HUDEP-2 (cell line): ENCODE results near the gene GAL3ST3.
"Not testable (repeated sequence)": the region's sequence is repeated elsewhere in the genome, so short reads cannot be mapped to it uniquely, and the experiment has no call there.

ENCODE experiments used
- DNase-seq, 76 experiments: peaks; one replicate each; lab custom pipeline; 2025; ENCODE audit not compliant: unreplicated experiment in 76 of 76; lab: John Stamatoyannopoulos, UW

The GAL3ST3 gene

DNA sequence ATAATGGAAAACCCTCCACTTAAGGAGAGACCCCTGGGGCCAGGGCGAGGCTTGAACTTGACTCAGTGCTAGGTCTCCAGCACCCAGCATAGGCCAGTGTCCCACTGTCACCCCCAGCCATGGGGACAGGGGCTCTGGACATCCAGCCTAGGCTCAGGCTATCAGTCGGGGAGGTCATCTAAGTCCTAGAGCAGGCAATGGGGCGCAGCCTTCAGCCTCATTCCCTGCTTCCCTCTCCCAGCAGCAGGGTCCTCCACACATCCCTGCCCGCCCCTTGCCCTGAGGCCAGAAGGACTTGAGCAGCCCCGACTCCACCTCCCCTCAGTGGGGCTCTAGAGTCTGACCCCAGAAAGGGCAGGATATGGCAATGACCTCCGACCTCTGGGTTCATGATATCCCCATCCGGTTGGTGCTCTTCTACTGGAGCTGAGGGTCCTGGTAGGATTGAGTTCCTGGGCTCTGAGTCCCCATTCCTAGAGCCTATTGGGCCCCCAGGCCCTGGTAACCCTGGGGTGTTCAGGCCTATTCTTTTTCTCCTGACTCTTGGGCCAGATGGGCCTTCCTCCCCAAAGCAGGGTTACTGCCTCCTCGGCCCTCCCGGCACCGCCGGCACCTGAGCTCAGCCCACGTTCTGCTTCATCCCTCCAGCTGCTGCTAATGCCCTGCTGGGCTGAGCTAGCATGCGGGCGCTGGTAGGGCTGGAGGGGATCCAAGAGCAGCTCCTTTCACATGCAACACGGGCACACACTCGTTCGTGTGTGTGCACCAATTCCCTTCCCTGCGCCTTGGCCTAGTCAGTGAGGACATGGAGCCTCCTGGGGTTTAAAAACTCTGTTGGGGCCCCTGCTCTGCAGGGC lies 32.8 kb downstream of the GAL3ST3 start:
- peak in 1 of 76 experiments; percentile 27 for DNase-seq

DNA sequence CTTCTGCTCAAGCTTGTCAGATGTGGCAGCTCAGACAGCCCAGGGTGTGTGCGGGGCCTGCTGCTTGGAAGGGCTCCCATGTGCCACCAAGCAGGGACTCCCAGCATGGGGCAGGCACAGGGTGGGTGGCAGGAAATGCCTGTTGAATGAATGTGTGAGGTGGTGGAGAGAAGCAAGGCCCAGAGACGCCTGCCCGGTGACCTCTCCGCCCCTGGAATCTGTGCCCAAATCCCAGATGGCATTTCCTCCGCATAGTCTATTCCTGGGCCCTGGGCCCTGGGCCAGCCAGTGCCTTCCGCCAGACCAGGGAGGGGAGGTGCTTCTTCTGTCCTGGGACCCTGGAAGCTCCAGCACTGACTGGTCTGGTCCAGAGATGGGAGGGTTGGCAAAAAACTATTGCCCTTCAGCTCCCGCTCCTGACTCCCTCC lies 33.5 kb downstream of the GAL3ST3 start:
- DNase-seq, result no peak

DNA sequence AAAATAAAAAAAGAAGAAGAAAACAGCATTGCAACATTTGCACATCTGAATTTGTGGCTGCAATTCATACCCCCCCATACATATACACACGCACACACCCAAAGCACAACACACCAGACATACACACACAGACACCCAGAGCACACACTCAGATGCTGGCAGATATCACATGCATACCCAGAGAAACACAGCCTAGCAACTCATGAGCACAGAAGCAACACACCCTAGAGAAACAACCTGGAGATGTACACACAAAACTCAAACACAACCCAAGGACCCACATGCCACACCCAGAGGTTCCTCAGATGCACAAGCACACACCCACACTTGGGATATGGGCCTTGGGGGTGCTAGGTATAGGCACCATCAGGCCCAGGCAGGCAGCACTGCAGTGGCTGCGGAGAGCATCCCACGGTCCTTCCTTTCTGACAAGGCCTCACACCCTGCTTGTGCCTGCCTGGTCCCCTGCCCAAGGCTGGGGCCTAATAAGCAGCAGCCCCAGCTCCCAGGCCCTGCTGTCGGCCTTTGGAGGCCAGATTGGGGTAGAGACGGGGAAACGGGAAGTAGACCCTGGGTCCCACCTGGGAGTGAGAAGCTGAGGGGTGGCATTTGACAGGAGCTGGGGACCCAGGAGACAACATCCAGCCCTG lies 34.0 kb downstream of the GAL3ST3 start:
- DNase-seq, result no peak

DNA sequence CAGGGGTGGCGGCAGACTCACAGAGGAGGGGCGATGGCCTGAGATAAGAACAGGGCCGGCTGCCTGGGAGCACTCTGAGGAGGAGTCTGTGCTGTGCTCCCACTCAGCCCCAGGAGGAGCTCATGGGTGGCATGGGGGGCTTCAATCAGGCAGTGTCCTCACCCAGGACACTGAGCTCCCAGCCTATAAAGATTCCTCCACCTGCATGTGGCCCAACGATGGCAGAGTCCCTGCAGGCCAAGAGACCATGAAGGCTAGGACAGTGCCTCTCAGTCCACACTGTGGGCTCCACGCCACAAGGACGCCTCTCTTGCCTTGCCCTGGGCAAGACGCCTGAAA lies 35.2 kb downstream of the GAL3ST3 start:
- peak in 1 of 76 experiments; percentile 25 for DNase-seq

DNA sequence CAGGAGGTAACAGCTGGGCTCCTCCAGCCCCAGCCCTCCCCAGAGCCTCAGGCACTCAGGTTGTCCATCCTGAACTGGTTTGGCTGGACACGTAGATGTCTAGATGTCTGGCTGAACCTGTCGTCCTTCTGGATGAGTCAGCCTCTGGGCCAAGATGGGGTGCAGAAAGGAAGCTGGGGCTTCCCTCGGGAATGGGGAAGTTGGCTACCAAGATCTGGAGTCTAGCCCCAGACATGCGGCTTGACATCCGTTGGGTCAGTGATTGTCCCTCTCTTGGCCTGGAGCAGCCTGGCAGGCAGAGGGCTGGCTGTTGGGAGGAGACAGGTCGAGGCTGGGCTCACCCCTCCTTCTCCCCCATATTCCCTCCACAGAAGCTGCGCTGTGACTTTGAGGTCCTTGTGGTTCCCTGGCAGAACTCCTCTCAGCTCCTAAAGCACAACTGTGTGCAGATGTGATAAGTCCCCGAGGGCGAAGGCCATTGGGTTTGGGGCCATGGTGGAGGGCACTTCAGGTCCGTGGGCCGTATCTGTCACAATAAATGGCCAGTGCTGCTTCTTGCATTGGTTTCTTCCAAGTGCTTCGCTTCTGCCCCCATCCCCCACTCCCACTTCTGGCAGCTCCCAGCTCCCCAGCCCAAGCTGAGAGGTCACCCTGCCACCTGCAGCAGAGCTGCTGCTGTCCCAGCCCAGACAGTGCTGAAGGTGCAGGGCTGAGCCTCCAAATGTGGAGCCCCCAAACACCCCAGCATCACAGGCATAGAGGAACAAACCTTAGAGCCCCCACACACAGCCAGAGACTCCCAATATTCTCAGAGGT lies 35.8 kb downstream of the GAL3ST3 start:
- DNase-seq, result peak in 17 of 76 experiments; percentile 11 to 57 (median 41)

DNA sequence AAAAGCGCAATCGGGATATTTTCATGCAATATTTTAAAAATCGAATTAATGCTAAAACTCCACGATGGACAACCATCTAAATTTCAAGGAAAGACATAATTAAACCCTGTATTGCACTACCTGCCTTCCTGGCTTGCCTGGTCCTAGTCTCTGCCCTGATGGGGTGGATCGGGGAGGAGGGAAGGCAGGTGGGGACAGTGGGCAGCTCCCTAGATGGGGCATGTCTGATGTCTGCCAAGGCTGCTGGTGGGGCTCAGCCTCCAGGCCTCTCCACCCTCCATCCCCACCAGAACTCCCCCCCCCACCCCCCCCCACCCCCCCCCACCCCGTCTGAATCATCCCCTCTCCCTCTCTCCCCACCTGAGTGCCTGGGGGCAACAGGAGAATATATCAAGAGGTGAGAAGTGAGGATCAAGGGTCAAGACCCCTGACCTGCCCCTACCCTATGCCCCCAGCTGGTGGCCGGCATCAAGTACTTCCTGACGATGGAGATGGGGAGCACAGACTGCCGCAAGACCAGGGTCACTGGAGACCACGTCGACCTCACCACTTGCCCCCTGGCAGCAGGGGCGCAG lies 36.5 kb downstream of the GAL3ST3 start:
- DNase-seq, result no peak

DNA sequence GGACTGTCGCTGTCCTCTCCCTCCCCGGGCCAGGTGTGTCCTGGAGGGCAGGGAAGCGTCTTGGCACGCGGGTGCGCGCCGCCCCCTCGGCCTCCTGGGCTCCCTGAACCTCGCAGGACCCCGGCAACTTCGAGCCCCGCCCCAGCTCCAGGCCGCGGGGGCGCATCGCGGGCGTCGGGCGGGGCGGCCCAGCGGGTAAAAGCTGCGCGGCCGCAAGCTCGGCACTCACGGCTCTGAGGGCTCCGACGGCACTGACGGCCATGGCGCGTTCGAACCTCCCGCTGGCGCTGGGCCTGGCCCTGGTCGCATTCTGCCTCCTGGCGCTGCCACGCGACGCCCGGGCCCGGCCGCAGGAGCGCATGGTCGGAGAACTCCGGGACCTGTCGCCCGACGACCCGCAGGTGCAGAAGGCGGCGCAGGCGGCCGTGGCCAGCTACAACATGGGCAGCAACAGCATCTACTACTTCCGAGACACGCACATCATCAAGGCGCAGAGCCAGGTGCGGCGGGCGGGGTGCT lies 37.1 kb downstream of the GAL3ST3 start, which contains the start of gene CST6:
Gene CST6 (plus strand): TSS at position 224 of the 519 bp plus-strand sequence. CDS start 37 bp downstream, at position 261.
- no peak for DNase-seq

DNA sequence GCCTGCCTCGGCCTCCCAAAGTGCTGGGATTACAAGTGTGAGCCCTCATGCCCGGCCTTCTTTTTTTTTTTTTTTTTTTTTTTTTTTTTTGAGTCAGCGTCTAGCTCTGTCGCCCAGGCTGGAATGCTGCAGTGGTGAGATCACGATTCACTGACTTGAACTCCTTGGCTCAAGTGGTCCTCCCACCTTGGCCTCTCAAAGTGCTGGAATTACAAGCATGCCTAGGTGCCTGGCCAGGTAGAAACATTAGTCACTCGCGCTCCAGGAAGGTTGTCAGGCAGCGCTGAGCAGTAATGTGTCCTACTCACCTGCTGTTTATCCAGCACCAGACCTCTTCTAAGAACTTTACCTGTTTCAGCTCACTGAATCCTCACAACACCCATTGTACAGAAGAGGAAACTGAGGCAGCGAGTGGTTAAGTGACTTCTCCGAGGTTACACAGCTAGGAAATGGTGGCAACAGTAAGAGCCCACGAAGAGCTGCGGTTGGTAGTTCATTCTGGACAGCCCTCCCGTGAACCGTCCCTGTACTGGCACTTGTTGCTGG lies 37.6 kb downstream of the GAL3ST3 start:
- no peak for DNase-seq

DNA sequence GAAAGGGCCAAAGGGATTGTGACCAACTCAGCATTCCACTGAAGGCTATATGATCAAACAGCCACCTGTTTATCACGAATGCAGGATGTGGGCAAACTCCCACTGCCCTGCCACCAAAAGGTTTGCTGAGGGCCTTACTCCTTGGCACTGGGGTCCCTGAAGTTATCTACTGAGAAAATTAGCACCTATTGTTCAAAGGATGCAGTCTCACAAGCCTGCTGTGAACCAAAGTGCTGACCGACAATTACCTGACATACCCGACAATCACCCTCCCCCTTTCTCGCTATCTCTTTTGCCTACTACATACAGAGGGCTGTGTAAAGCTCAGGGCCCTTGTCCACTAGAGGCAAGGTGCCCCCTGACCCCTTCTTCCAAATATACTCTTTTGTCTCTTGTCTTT lies 38.9 kb downstream of the GAL3ST3 start:
- not testable (repeated sequence) for DNase-seq

DNA sequence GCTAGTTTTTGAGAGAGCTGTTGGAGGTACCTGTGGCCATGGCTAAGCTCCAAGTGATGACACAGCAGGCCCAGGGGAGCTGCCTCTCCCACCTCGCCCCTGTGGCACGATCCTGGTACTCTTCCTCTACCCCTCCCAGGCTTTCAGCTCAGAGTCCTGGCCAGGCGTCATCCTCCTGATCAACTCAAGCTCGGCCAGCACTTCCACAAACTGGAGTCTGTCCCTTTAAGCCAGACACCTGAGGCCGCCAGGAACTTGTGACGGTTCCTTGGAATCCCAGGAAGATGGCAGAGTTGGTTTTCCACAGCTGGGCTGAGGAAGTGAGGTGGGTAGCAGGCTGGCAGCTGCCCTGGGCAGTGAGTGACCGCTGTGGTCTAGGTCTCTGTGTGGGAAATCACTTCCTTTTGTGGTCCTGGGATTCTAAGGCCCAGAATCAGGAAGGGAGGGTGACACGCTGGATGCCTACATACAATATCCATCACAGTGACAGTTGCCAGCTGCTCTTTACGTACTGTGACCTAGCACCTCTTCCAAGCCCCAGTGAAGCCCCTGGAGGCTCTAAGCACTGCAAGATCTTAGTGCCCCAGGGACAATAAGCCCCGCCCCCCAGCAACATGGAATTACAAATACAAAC lies 40.4 kb downstream of the GAL3ST3 start:
- peak in 1 of 76 experiments; percentile 8 for DNase-seq

DNA sequence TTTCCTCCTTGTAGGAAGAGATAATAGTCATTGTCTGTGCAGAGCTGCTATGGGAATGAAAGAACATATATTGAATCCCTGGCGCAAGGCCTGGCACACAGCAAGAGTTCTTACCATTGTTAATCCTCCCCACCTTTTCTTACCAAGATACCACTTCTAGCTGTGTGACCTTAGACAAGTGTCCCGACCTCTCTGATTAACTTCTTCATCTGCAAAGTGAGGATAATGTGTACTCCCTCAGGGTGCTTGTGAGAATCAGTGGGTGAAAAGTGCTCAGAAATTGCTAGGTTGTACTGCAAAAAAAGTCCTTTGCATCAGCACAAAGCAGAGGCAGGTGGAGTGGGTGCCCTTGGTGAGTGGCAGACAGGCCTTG lies 40.9 kb downstream of the GAL3ST3 start:
- no peak for DNase-seq

DNA sequence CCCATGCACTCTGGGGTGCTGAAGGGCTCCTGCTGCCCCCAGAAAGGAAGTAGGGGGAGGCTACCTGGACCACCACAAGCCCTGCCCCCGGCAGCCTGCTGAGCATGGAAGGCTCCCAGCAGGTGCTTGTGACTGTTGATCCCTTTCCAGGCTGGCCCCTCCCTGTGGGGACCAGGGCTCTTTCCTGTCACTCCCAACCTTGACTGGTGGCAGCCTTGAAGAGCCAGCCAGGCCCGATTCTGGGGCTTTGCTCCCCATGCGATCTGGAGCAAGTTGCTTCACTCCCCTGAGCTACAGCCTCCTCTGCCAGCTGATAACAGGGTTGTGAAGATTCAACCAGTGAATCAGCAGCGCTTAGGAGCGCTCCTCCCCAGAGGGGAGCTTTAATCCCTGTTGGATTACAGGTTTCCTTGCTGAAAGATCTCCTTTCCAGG lies 41.7 kb downstream of the GAL3ST3 start:
- peak in 39 of 76 experiments; percentile 8 to 68 (median 31) for DNase-seq

DNA sequence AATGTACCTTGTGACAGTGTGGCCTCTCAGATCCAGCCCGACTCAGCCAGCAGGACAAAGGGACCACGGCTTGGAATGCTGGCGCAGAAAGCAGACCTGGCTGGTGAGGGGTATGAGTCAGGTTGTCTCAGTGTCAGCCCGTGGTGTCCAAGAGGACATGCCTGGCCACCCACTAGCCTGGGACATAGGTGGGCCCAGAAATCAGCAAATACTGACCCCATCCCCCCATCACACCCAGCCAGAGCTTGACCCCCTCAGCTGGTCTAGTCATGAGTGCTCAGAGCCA lies 42.1 kb downstream of the GAL3ST3 start:
- no peak for DNase-seq

DNA sequence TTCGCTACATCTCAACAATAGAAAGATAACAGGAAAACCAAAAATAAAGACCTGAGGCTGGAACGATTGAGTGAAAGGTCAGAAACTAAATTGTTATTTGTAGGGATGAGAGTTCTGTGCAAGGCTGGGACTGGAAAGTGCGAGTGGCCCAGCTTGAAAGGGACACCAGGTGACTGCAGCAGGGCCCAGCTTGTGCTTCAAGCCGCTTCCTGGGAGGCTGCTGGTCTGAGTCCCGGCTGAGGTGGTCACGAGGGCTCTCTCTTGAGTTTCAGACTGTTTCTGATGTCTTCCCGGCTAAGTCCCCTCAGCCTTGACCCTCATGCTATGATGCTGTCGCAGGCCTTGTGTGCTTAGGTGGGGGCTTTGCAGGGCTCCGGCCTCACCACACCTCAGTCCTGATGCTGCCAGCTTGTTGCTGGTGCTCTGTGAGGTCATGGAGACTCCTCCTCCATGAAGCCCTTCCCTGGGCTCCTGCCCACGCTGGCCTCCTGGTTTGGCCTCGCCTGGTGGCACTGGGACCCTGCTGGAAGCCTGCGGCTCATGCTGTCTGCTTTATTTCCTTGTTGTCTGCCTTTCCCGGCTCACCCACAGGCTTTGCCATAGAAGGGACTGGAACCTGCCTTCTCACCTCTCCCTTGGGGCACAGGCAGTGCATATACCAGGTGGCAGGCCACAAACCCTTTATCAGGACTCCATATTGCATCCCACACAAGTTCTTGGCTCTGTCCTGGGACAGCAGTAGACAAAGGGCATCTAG lies 42.6 kb downstream of the GAL3ST3 start:
- no peak for DNase-seq

DNA sequence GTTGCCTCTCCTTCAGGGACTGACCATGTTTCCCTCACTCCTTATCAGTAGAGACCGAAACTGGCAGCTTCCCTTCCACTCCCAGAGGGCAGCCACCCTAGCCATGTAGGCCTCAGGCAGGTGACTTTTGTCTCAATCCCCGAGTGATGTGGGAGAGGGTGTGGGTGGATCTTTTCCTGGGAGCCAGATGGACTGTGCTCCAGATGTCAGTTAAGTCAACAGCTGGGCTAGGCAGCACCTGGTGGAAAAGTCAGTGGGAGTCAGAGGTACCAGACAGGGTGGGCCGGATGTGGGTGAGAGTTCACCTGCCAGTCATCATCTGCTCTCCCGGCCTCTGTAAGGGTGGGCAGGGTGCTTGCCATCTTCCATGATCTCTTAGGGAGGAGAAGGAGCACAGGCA lies 44.8 kb downstream of the GAL3ST3 start:
- DNase-seq, result no peak

DNA sequence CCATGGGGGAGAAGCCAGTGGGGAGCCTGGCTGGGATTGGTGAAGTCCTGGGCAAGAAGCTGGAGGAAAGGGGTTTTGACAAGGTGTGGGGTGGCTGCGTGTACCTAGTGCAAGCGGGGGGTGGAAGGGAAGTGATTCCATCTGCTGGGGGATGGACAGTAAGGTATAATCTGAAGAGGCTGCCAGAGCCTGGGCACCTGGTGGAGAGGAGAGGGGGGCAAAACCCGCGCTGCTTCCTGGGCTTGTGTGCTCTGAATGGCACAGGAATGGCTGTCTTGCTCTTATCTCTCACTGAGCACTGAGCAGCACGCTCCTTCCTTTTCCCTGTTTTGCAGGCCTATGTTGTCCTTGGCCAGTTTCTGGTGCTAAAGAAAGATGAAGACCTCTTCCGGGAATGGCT lies 45.7 kb downstream of the GAL3ST3 start:
- DNase-seq, result no peak

DNA sequence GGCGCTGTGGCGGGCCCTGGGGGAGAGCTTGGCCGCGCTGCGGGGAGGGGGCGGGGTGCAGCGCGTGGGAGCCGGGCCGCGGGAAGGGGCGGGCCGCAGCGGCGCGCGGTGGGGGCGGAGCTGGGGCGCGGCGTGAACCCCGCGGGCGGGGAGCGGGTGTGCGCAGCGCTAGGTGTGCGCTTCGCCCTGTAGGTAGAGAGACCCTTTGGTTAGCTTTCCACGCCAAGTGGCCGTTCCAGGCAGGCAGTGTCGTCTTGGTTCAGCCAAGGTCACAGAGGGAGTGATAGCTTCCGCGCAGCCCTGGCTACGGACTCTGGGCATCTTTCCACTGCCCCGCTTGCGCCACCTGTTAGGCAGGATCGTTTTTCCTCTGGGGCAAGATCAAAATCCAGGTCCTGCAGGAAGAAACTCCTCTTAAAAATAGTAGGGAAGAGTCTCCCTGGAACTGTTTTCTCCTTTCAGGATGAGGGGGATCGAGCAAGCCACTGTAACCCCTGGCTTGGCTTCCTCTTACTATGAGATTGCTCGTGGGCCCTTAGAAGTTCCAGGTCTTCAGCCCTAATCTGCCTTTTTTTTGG lies 46.2 kb downstream of the GAL3ST3 start:
- peak in 24 of 76 experiments; percentile 21 to 70 (median 50) for DNase-seq

DNA sequence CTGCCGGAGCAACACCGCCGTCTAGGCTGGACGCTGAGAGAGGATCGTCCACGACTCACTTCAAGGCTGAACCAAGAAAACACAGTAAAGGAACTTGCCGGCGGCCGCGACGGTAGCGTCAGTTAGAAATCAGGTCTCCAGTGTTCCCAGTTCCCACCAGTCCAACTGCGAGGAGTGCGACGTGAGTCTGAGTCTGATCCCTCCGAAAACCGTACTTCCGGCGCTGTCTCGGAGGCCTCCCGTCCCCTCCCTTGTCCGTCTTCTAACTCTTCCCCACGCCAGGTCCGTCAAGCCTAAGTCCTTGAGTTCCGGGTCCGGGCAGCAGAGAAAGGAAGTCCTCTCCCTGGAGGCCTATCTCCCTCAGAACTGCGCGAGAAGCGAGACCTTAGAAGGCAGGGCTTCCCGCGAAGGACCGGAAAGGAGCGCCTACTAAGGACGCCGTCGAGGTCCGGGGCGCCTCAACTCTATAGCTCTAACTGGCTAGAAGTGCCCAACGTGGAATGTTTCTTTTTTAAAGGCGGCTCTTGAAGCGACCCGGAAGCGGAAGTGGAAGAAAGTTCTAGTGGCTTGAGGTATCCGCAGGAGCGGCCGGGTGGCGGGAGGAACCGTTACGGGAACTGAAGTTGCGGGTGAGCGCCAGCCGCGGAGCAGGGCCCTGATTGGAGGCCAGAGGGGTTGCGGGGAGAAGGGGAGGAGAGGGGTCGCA lies 46.9 kb downstream of the GAL3ST3 start, which contains the start of the genes BANF1 and EIF1AD:
Gene BANF1 (plus strand): TSS at position 562 of the 706 bp plus-strand sequence. CDS start 748 bp downstream, outside the sequence.
Gene EIF1AD (minus strand): TSS at position 216 of the 706 bp plus-strand sequence. CDS start 1,768 bp downstream, outside the sequence.
- peak in 75 of 76 experiments; percentile 52 to 97 (median 91) for DNase-seq
